Measurements from ENCODE around the gene PPL. TPM values are rescaled to one million over a fixed set of nuclear protein-coding genes. Genes with fewer than 3 reads are reported as not detected.
"Not testable (repeated sequence)": the region's sequence is repeated elsewhere in the genome, so short reads cannot be mapped to it uniquely, and the experiment has no call there.

Gene PPL
- total RNA-seq (2014; rRNA removed; shearing (Covaris generic)): 0.18 and 0.22 TPM in 2 replicates

- Histone ChIP-seq H3K27ac (no peak within 1 kb of the TSS), H3K36me3 (no peaks in the 10 kb centered on the region), H3K9me3 (replicated peaks) (no peaks in the 10 kb centered on the region), H3K4me3 (no peak within 1 kb of the TSS), H3K27me3 (peaks cover 24% of the 10 kb centered on the region), H3K4me1 (peaks cover 12% of the 10 kb centered on the region; the same call in 1 of the 2 replicates)
- no peak for DNase-seq
Measured at GRCh38 chr16:4936991-4937781, at the start of gene PPL. Gene PPL, minus strand, starts transcription at chr16:4937148. Its CDS starts 103 bp downstream, at chr16:4937045.

GRCh38 chr16:4984174-4984990 is 47.4 kb upstream of the PPL start:
- H3K9me3 ChIP-seq (replicated peaks): no peaks in the 10 kb centered on the region; the same call in 1 of the 2 replicates
- H3K27me3 ChIP-seq: no peaks in the 10 kb centered on the region
- H3K4me3 ChIP-seq: no peak overlapping the region
- H3K27ac ChIP-seq: no peak overlapping the region
- DNase-seq: no peak
- H3K36me3 ChIP-seq: no peaks in the 10 kb centered on the region
- no peaks in the 10 kb centered on the region for H3K4me1 ChIP-seq

GRCh38 chr16:4982056-4982867 is 45.3 kb upstream of the PPL start:
- Histone ChIP-seq H3K4me3 (no peak overlapping the region), H3K27ac (no peak overlapping the region), H3K27me3 (no peaks in the 10 kb centered on the region), H3K4me1 (no peaks in the 10 kb centered on the region), H3K9me3 (replicated peaks) (no peaks in the 10 kb centered on the region; the same call in 1 of the 2 replicates), H3K36me3 (no peaks in the 10 kb centered on the region)
- peak in 1 of 2 experiments; percentile 25 for DNase-seq

GRCh38 chr16:4981473-4981872 is 44.5 kb upstream of the PPL start:
- no peaks in the 10 kb centered on the region for H3K36me3 ChIP-seq
- no peaks in the 10 kb centered on the region for H3K4me1 ChIP-seq
- no peaks in the 10 kb centered on the region; the same call in 1 of the 2 replicates for H3K9me3 ChIP-seq (replicated peaks)
- no peak for DNase-seq
- no peak overlapping the region for H3K27ac ChIP-seq
- H3K4me3 ChIP-seq: no peak overlapping the region
- no peaks in the 10 kb centered on the region for H3K27me3 ChIP-seq

GRCh38 chr16:4980691-4981090 is 43.7 kb upstream of the PPL start:
- no peaks in the 10 kb centered on the region for H3K27me3 ChIP-seq
- H3K4me1 ChIP-seq: no peaks in the 10 kb centered on the region
- H3K36me3 ChIP-seq: no peaks in the 10 kb centered on the region
- no peak overlapping the region for H3K4me3 ChIP-seq
- no peak for DNase-seq
- H3K27ac ChIP-seq: no peak overlapping the region
- no peaks in the 10 kb centered on the region; the same call in 1 of the 2 replicates for H3K9me3 ChIP-seq (replicated peaks)

- Histone ChIP-seq H3K4me3 (no peak overlapping the region), H3K4me1 (no peaks in the 10 kb centered on the region), H3K36me3 (no peaks in the 10 kb centered on the region), H3K9me3 (replicated peaks) (no peaks in the 10 kb centered on the region; the same call in 1 of the 2 replicates), H3K27me3 (no peaks in the 10 kb centered on the region), H3K27ac (no peak overlapping the region)
- no peak for DNase-seq
Measured at GRCh38 chr16:4979736-4980660, 43.0 kb upstream of the PPL start.

GRCh38 chr16:4979164-4979563 is 42.2 kb upstream of the PPL start:
- Histone ChIP-seq H3K4me3 (no peak overlapping the region), H3K4me1 (no peaks in the 10 kb centered on the region), H3K9me3 (replicated peaks) (no peaks in the 10 kb centered on the region; the same call in 1 of the 2 replicates), H3K27me3 (no peaks in the 10 kb centered on the region), H3K27ac (no peak overlapping the region), H3K36me3 (no peaks in the 10 kb centered on the region)
- no peak for DNase-seq

GRCh38 chr16:4976611-4977145 is 39.7 kb upstream of the PPL start:
- Histone ChIP-seq H3K9me3 (replicated peaks) (no peaks in the 10 kb centered on the region), H3K4me3 (no peak overlapping the region), H3K27me3 (no peaks in the 10 kb centered on the region), H3K4me1 (no peaks in the 10 kb centered on the region), H3K27ac (no peak overlapping the region), H3K36me3 (no peaks in the 10 kb centered on the region)
- DNase-seq: peak; percentile 76 to 84

- Histone ChIP-seq H3K27ac (no peak overlapping the region), H3K4me1 (no peaks in the 10 kb centered on the region), H3K36me3 (no peaks in the 10 kb centered on the region), H3K9me3 (replicated peaks) (no peaks in the 10 kb centered on the region), H3K27me3 (no peaks in the 10 kb centered on the region), H3K4me3 (no peak overlapping the region)
- no peak for DNase-seq
Measured at GRCh38 chr16:4976079-4976478, 39.1 kb upstream of the PPL start.

- Histone ChIP-seq H3K4me1 (no peaks in the 10 kb centered on the region), H3K4me3 (no peak overlapping the region), H3K9me3 (replicated peaks) (no peaks in the 10 kb centered on the region), H3K27me3 (no peaks in the 10 kb centered on the region), H3K27ac (no peak overlapping the region), H3K36me3 (no peaks in the 10 kb centered on the region)
- no peak for DNase-seq
Measured at GRCh38 chr16:4972938-4973587, 36.1 kb upstream of the PPL start.

- DNase-seq: no peak
- H3K9me3 ChIP-seq (replicated peaks): no peaks in the 10 kb centered on the region
- no peak overlapping the region for H3K4me3 ChIP-seq
- H3K27ac ChIP-seq: no peak overlapping the region
- H3K36me3 ChIP-seq: no peaks in the 10 kb centered on the region
- H3K4me1 ChIP-seq: no peaks in the 10 kb centered on the region
- no peaks in the 10 kb centered on the region; the same call in 1 of the 2 replicates for H3K27me3 ChIP-seq
Measured at GRCh38 chr16:4970010-4970409, 33.1 kb upstream of the PPL start.

- Histone ChIP-seq H3K36me3 (no peaks in the 10 kb centered on the region), H3K27me3 (no peaks in the 10 kb centered on the region; the same call in 1 of the 2 replicates), H3K27ac (no peak overlapping the region), H3K9me3 (replicated peaks) (no peaks in the 10 kb centered on the region), H3K4me1 (no peaks in the 10 kb centered on the region), H3K4me3 (no peak overlapping the region)
- no peak for DNase-seq
Measured at GRCh38 chr16:4968879-4969483, 32.0 kb upstream of the PPL start.

GRCh38 chr16:4968278-4968677 is 31.3 kb upstream of the PPL start:
- H3K27me3 ChIP-seq; H3K36me3 ChIP-seq; H3K4me3 ChIP-seq; H3K9me3 ChIP-seq (replicated peaks); DNase-seq; H3K27ac ChIP-seq; H3K4me1 ChIP-seq: not testable (repeated sequence)

Data from SJCRH30 (cell line).